Endothelial cell of umbilical vein (primary cell): Measurements from ENCODE around the gene LUZP2. TPM values are rescaled to one million over a fixed set of nuclear protein-coding genes. Genes with fewer than 3 reads are reported as not detected.

Experiments
- BruUV-seq: library from RNA; stranded (reverse); fragments of 400-500 nt; replicated peaks from 2 replicates; lab custom pipeline; 2021; lab: Mats Ljungman, UMichigan
- CTCF ChIA-PET: fragments of 300-600, 350-600 bp; sonication (Branson Sonifier 250); formaldehyde crosslinking; loops from one replicate; lab custom pipeline; 2021; ENCODE audit warnings: antibody characterized with exemption, inconsistent platforms; lab: Charles Lee
- POLR2A ChIA-PET: fragments of 300-600, 350-600 bp; sonication (Branson Sonifier 250); formaldehyde crosslinking; loops from one replicate; lab custom pipeline; 2021; ENCODE audit warnings: antibody characterized with exemption, inconsistent platforms; lab: Charles Lee
- DNase-seq: peaks from one replicate; pipeline ENCODE4 v3.0.0-alpha.2; 2011; ENCODE audit warnings: low read depth, low spot score
- FAIRE-seq: peaks from 2 replicates; lab custom pipeline; 2011; peaks lifted over from hg19 to GRCh38; lab: Jason Lieb, UNC
- H2AFZ ChIP-seq: 2 replicates; pipeline ENCODE4 v1.6.0; 2012; ENCODE audit warnings: low read depth, low read length, control low read depth, inconsistent platforms
- H3K27ac ChIP-seq: 2 replicates; pipeline ENCODE4 v1.5.1; 2011; ENCODE audit warnings: low read depth, mild to moderate bottlenecking, control low read depth, low read length, moderate library complexity; ENCODE audit not compliant: insufficient read depth
- H3K27me3 ChIP-seq, 2 experiments: 2 replicates each; pipeline versions ENCODE4 v1.6.0 to v1.6.1; 2011; ENCODE audit warnings: low read length in 2 of 2, mixed read lengths in 1 of 2; ENCODE audit not compliant: control insufficient read depth in 2 of 2, insufficient read depth in 2 of 2
- H3K36me3 ChIP-seq, 2 experiments: 2 replicates in 1 of 2; 3 replicates in 1 of 2; pipeline ENCODE4 v1.5.1; 2011; ENCODE audit warnings: low read length in 2 of 2, mild to moderate bottlenecking in 1 of 2, moderate library complexity in 1 of 2; ENCODE audit not compliant: control insufficient read depth in 2 of 2, insufficient read depth in 2 of 2; ENCODE audit errors: extremely low read depth in 1 of 2
- H3K4me1 ChIP-seq: 3 replicates; pipeline ENCODE4 v1.5.1; 2011; ENCODE audit warnings: mild to moderate bottlenecking, low read length; ENCODE audit not compliant: control insufficient read depth, insufficient read depth; ENCODE audit errors: extremely low read depth
- H3K4me2 ChIP-seq: 2 replicates; pipeline ENCODE4 v1.6.1; 2011; ENCODE audit warnings: low read length, control low read depth, mixed read lengths; ENCODE audit not compliant: insufficient read depth
- H3K4me3 ChIP-seq, 3 experiments: fragments of 200-600 bp in 1 of 3; sonication (generic), shearing (Covaris generic) in 1 of 3; replicated peaks in 1 of 3; 2 replicates each; pipeline ENCODE4 v1.5.1; 2011 to 2016; ENCODE audit warnings: control low read depth in 3 of 3, low read length in 3 of 3, mild to moderate bottlenecking in 2 of 3, inconsistent platforms in 1 of 3, low read depth in 1 of 3, moderate library complexity in 1 of 3; ENCODE audit not compliant: insufficient read depth in 1 of 3
- H3K79me2 ChIP-seq: 2 replicates; pipeline ENCODE4 v1.6.0; 2012; ENCODE audit warnings: low read length, inconsistent platforms; ENCODE audit not compliant: control insufficient read depth, insufficient read depth
- H3K9ac ChIP-seq: replicated peaks from 2 replicates; pipeline ENCODE3; 2011; ENCODE audit warnings: low read length, control low read depth; ENCODE audit not compliant: insufficient read depth; ENCODE audit errors: extremely low read depth
- H3K9me1 ChIP-seq: replicated peaks from 3 replicates; pipeline ENCODE4 v1.6.0; 2011; ENCODE audit warnings: mild to moderate bottlenecking, low read length; ENCODE audit not compliant: control insufficient read depth, insufficient read depth; ENCODE audit errors: extremely low read depth
- H3K9me3 ChIP-seq: replicated peaks from 2 replicates; pipeline ENCODE4 v1.5.1; 2012; ENCODE audit warnings: low read length, inconsistent platforms; ENCODE audit not compliant: control insufficient read depth, insufficient read depth
- H4K20me1 ChIP-seq: replicated peaks from 2 replicates; pipeline ENCODE3; 2011; ENCODE audit warnings: mild to moderate bottlenecking, low read length; ENCODE audit not compliant: control insufficient read depth, insufficient read depth; ENCODE audit errors: extremely low read depth
- CTCF ChIP-seq, 2 donors: IDR thresholded peaks; 1 replicate in 1 of 2; 2 replicates in 1 of 2; pipeline ENCODE4 v1.5.1; 2011; ENCODE audit warnings: low read length in 2 of 2, mild to moderate bottlenecking in 2 of 2, moderate library complexity in 2 of 2, control low read depth in 1 of 2, inconsistent platforms in 1 of 2, low read depth in 1 of 2; ENCODE audit not compliant: insufficient read depth in 1 of 2; ENCODE audit errors: extremely low read depth in 1 of 2
- EZH2 ChIP-seq: IDR thresholded peaks from 2 replicates; pipeline ENCODE4 v1.6.1; 2012; ENCODE audit warnings: borderline replicate concordance, low read depth, mild to moderate bottlenecking, moderate library complexity, low read length, inconsistent platforms; ENCODE audit not compliant: severe bottlenecking
- FOS ChIP-seq: IDR thresholded peaks from 2 replicates; pipeline ENCODE4 v1.6.1; 2011; ENCODE audit warnings: mild to moderate bottlenecking, low read length, moderate library complexity, borderline replicate concordance; ENCODE audit not compliant: insufficient read depth
- GATA2 ChIP-seq: IDR thresholded peaks from 2 replicates; pipeline ENCODE4 v1.7.0; 2011; ENCODE audit warnings: low read depth, mild to moderate bottlenecking, moderate library complexity, mixed read lengths, low read length; ENCODE audit not compliant: insufficient read length, insufficient read depth
- JUN ChIP-seq: IDR thresholded peaks from 2 replicates; pipeline ENCODE4 v1.6.1; 2011; ENCODE audit warnings: borderline replicate concordance, low read depth; ENCODE audit not compliant: insufficient read length, insufficient read depth
- MAX ChIP-seq: IDR thresholded peaks from 2 replicates; pipeline ENCODE4 v1.6.1; 2011; ENCODE audit not compliant: insufficient read depth, insufficient read length
- MYC ChIP-seq: IDR thresholded peaks from one replicate; pipeline ENCODE4 v1.6.1; 2011; ENCODE audit warnings: mild to moderate bottlenecking, low read depth, low read length
- POLR2A ChIP-seq: IDR thresholded peaks from 2 replicates; pipeline ENCODE4 v1.6.1; 2012; ENCODE audit warnings: low read depth, mild to moderate bottlenecking, control low read depth, low read length
- POLR2AphosphoS5 ChIP-seq: IDR thresholded peaks from 2 replicates; pipeline ENCODE4 v1.6.1; 2012; ENCODE audit warnings: low read depth, mild to moderate bottlenecking, control low read depth, low read length, moderate library complexity; ENCODE audit not compliant: insufficient read depth
- dilution Hi-C: fragments of 300-500 bp; cut with MboI; formaldehyde crosslinking; loops from one replicate; pipeline ENCODE4 v1.15.0; 2019; ENCODE audit warnings: low sequenced_read_pairs; ENCODE audit not compliant: extremely low pct_ligation_motif_present
- intact Hi-C: fragments of 100-400 bp; cut with micrococcal nuclease; formaldehyde crosslinking; loops from one replicate; pipeline ENCODE4 v1.10.0; 2022
- polyA plus RNA-seq, 4 experiments: library from polyadenylated mRNA; depleted of rRNA in 3 of 4; stranded (reverse) in 3 of 4; unstranded in 1 of 4; fragments of >200 nt; gene quantifications; 2 replicates each; pipeline versions ENCODE4 v1.2.1 to v1.2.3, GENCODE V29; 2011 to 2012; ENCODE audit warnings: missing spikeins in 1 of 4
- total RNA-seq: library from RNA; stranded (reverse); gene quantifications from 2 replicates; pipeline ENCODE4 v1.2.3, GENCODE V29; 2021

Gene LUZP2
- total and polyA plus RNA-seq, 2 donors (not counting 3 experiments of a cell fraction or from before 2014, with no cell fraction given): 0.07 TPM; not detected in 1

GRCh38 chr11:24678703-24679348 is 182.0 kb downstream of the LUZP2 start:
- no peak overlapping the region for H2AFZ ChIP-seq
- no peak for TF ChIP-seq CTCF (IDR thresholded peaks at IDR 0.05; ENCODE audit: extremely low read depth in 1 of 2, insufficient read depth in 1 of 2, low read depth in 1 of 2, low read length in 2 of 2)
- no peak for TF ChIP-seq JUN
- TF ChIP-seq GATA2: no peak
- TF ChIP-seq POLR2AphosphoS5: no peak
- no peak for TF ChIP-seq EZH2
- TF ChIP-seq MYC: no peak
- TF ChIP-seq POLR2A: no peak
- no peak for TF ChIP-seq MAX
- no peak for TF ChIP-seq FOS
- H3K4me2 ChIP-seq: no peak overlapping the region
- no peak for DNase-seq
- H3K9ac ChIP-seq: no peak overlapping the region
- ChIA-PET CTCF (no interaction called here), POLR2A (no interaction called here)
- H3K4me3 ChIP-seq: no peak overlapping the region
- H3K27ac ChIP-seq: no peak overlapping the region
- H3K36me3 ChIP-seq: no peaks in the 10 kb centered on the region
- no peaks in the 10 kb centered on the region for H3K79me2 ChIP-seq
- dilution Hi-C loops: no loop called here
- no peak for FAIRE-seq
- H4K20me1 ChIP-seq: no peaks in the 10 kb centered on the region
- intact Hi-C loops: no loop called here
- no peaks in the 10 kb centered on the region for H3K4me1 ChIP-seq
- BruUV-seq: no TSS peak
- no peaks in the 10 kb centered on the region for H3K9me3 ChIP-seq
- no peaks in the 10 kb centered on the region for H3K9me1 ChIP-seq
- no peaks in the 10 kb centered on the region for H3K27me3 ChIP-seq
